HG03439 (cell line): Measurements from ENCODE around the gene GRM8.

ENCODE experiments used
- ATAC-seq: cut with Tn5 transposase; IDR thresholded peaks from one replicate; pipeline ENCODE4 v1.9.1; 2021; ENCODE audit warnings: mild to moderate bottlenecking, moderate library complexity; ENCODE audit not compliant: unreplicated experiment

Gene GRM8

DNA sequence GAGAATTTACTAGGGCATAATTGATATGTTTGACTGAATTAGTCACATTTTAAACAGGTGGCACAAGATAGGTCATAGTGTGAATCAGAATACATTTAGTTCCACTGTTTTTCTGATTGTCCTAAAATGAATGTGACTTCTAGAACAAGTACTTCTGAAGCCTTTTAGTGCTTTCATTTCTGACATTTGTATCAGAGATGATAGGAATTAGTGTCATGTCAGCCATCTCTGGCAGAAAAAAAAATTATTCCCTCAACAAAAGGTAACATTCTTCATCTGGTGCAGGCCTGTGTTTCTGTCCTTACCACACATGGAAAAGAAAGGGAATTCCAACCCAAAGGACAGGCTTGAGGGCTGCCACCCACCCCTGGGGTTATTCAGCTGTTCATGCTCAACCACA lies 21.3 kb downstream of the GRM8 start:
- no peak for ATAC-seq

DNA sequence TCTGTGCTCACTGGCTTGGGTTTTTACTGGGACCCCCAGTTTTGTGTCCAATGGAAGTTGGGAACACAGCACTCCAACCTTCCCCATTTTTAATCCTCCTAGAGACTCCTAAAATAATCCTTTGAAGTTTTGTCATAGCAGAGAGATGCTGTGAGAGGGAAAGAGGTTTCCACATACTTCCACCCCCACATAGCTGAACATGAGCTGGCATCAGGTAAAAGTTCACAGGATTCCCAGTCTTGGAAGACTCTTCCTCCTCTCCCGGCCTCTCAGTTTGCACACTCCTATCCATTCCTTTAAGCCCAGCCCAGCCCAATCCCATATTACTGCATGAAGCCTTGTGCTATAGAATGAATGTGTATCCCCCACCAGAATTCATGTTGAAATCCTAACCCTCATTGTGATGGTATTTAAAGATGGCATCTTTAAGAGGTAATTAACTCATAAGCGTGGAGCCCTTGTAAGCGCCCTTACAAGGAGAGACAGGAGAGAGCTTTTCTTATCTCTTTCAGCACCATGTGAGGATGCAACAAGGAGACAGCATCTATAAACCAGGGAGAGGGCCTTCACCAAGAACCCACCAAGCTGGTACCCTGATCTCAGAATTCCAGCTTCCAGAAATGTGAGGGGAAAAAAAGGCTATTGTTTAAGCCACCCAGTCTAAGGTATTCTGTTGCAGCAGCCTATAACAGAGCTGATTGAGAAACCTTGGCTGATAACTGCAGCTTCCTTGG lies 22.4 kb downstream of the GRM8 start:
- ATAC-seq = no peak

DNA sequence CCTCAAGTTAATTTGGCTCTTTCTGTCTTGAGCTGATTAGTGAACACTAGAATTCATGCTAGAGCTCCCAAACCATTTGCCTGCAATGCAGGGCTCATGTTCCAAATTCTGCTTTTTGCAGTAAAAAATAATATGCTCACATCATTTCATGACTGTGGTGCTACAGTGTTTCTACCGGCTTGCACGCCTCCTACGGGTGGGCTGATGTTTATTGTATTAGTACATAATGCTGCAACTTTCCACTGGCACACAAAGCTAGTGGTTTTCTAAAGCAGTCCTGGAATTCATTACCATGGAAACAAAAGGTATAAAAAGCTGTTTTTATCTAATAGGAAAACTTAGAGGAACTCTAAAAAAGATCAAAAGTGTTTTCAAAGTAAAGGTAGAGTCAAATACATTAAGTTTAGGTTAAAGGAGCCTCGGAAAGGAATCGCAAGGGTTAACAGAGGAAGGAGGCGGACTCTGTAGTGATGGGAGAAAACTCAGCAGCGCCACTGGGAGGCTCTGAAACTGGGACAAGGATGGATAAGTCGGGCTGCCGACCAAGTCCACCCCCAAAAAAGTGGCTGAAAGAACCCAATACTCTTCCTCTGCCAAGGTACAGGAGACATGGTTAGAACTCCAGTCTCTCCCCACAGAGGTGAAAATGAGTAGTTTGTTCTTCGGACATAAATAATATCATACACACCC lies 25.9 kb downstream of the GRM8 start:
- no peak for ATAC-seq

- no peak for ATAC-seq
Observed at GRCh38 chr7:127221731-127222130, 31.0 kb downstream of the GRM8 start.

DNA sequence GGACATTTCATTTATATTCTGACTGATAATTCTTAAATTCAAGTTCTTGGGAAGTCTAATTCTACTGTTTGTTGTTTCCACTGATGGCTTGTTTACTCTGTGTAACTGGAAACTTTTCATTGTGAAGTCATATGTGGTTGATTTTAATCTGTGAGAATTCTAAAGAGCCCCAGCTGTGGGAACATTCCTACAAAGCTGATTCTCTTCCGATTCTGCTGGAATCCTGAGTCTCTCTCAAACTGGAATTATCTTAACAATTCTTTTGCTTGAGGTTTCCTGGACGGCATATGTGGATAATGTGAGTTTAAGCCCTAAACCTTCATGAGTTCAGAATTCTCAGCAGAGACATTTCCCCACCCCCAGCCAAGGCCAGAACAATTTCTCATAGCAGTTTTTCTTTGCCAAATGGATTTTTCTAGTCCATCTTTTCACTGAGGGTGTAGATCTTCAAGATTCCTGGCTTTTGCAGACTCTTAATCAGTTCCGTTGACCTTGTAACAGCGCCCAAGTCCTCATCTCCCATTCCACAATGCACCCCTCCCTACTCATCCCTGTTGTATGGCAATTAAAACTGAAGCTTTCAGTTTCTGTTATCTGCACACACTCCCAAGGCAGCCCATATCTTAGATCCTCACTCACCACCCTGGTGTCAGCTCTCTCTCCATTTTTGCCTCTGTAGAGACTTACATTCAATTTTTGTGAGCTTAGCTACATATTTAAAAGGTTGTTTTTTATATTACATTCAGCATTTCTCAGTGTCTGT lies 37.6 kb downstream of the GRM8 start:
- no peak for ATAC-seq

DNA sequence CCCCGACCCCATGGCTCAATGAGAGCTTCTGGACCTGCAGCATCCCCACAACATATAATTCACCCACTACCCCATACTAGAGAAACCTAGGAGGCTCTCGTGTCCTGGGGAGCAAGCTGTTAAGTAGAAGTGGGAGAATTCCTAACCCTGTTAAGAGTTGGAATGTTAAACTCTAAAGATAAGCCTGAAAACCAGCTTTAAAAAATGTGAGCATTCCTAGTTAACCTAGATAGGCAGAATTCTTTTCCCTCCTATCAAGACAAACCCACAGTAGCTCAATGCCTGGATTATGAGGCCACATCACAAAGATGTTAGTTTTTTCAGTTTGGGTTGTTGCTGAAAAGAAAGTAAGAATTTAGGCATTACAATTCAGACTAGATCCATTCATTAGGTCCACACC lies 42.9 kb downstream of the GRM8 start:
- ATAC-seq = no peak

- no peak for ATAC-seq
Observed at GRCh38 chr7:127208860-127209259, 43.9 kb downstream of the GRM8 start.

DNA sequence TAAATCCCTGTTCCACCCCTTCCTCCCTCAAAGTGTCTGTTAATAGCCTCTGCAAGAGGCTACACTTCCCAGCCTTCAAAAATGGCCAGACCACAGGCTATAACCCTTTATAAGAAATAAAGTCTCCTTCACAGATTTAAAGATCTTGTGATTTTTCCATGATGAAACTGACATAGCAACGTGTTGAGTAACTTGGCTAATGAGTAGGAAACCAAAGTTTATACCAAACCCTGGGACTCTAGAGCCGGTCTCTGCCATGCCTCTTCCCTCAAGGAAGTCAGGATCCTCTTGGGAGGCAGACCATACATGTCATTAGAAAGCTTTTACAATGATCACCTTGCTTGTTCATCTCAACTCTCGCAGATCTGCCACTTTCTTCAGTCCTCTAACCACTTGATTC lies 44.4 kb downstream of the GRM8 start:
- no peak for ATAC-seq

DNA sequence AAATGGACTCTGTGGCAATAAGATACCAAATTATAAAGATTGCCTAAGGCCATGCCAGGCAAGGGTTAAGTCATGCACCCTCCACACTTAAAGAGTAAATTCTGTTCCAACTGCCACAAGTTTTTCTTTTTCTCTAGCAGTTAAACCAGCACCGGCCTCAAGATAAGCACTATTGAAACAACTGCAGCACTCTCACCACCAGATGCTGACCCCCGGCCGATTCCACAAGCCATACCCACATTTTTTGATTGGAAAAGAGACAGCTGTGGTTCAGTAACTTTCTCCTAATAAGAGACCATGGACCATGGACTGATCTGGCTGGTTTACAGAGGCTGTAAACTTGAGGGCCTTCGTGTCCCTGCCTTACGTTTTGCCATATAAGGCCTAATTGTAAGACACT lies 44.9 kb downstream of the GRM8 start:
- ATAC-seq = no peak

DNA sequence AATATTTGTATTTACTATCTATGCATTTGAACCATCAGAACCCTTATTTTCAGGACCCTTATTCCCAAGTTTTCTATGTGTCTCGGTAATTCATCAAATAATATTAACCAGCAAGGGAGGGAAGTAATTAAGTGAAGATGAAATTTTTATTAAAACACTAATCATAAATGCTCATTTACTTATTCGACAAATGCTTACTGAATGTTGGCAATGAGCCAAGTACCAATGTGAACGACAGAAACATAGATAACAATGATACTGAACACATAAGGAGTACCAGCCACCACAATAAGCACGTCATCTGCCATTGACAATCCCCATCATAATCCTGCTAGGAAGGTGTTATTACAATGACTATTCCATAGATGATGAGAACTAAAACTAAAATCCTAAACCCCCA lies 45.5 kb downstream of the GRM8 start:
- no peak for ATAC-seq

GRCh38 chr7:127194571-127194970 lies 58.2 kb downstream of the GRM8 start:
- ATAC-seq = no peak

DNA sequence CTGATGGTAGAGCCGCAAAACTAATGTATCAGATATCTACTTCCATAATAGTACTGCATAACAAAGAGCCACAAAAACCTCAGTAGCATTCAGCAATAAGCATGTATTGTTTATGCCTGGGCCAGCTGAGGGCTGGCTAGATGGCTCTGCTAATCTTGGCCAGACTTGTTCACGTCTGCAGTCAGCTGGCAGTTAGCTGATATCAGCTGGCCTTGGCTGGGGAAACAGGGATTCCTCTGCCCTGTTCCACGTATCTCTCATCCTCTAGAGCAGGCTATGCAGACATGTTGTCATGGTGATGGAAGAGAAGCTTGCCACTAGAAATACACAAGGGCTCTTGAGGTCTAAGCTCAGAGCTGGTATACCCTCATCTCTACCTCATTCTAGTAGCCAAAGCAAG lies 62.9 kb downstream of the GRM8 start:
- no peak for ATAC-seq

DNA sequence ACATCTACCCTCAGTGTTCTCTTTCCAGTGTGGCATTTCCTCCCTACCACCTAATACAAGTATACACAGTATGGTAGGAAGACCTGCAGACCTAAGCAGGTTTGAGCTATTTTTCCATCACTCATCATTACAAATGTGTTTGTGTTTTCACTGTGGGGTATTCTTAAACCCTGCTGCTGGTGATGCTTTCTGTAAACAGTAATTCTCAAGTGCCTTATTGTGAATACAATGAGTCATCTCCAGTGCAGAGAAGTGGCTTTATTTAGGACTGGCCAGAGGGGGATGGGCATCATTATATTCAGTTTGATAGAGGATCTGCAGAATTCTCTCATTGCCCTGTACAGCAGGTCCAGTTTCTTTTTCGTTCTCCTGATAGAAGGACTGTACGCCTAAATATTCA lies 63.7 kb downstream of the GRM8 start:
- no peak for ATAC-seq

- ATAC-seq = no peak
Observed at GRCh38 chr7:127187740-127188139, 65.0 kb downstream of the GRM8 start.

DNA sequence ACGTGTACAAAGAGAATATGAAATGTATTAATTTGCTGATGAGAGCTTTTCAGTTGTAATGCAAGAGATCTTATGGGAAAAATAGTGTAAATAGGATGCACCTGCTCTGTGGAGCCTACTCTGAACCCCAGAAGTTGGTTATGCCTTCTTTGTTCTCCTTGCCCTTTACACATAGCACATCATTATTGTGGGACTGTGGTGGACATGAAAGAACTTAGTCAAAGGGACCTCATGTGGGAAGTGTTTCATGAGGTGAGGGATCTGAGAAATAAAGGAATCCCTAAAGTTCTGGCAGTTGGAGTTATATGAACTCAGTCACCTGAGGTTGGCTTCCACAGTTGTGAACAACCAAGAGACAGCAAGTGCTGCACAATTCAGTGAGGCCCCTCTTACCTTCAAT lies 66.1 kb downstream of the GRM8 start:
- ATAC-seq = no peak

GRCh38 chr7:127177156-127177555 lies 75.6 kb downstream of the GRM8 start:
- no peak for ATAC-seq

DNA sequence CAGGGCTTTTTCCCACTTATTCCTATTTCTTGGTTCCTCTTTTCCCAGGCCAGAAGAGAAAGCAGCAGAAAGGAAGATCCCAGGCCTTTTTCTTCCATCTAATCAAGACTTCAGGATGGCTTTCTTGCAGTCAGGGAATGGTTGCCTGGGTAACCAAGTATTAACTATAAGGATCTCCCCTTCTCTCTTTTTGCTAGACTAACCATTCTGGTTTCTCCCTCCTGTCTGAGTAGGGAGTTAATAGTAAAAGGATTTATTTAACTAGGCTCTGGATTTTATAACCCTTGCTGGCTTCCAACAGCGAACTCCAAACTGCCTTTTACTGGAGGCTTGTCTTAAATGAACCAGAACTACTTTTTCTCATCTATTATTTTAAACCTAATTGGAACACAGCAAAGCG lies 90.4 kb downstream of the GRM8 start:
- no peak for ATAC-seq

GRCh38 chr7:127158659-127159058 lies 94.1 kb downstream of the GRM8 start:
- ATAC-seq = no peak

GRCh38 chr7:127154958-127155357 lies 97.8 kb downstream of the GRM8 start:
- no peak for ATAC-seq

GRCh38 chr7:127154101-127154500 lies 98.6 kb downstream of the GRM8 start:
- ATAC-seq = no peak

DNA sequence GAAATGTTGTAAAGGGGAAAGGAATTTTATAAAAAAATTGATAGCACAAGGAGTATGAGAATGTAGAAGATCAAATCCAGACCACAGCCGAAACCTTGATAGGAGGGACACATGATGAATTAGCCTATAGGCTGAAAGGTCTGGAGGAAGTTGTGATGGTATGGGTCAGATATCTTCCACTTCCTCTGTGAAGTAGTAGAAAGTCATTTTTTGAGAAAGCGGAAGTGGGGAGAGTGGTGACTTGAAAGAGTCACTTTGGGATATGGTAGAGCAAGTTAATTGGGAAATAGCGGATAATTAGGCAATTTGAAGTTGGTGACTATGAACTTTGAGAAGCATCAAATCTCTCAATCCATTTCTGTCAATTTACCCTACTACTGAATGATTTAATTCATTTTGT lies 99.4 kb downstream of the GRM8 start:
- ATAC-seq = no peak

DNA sequence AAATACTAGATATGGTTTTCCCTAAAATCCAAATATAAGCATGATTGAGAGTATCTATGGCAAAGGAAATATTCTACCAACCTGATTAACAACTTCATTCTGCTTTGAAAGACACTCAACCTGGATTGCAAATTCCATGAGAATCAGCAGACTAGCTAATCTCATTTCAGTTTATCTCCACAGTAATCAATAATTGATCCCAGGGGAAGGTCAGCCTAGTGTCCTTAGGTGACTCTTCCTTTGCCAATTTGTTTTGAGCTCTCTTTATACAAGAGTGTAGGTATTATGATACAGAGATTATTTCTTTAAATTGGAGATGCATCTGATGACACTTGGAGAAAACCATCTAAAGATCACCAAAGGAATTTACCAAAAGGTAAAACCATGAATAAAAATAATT lies 100.3 kb downstream of the GRM8 start:
- ATAC-seq = no peak
